T-helper 1 cell treated with Interleukin-12 subunit alpha and Interleukin-12 subunit beta and Interleukin-4 antibody, amounts not matched to agents 30 μg/mL and 1 μg/mL, for 36 hours (primary cell): ENCODE measurements around the gene CRYGB.
"Not testable (repeated sequence)": the region's sequence is repeated elsewhere in the genome, so short reads cannot be mapped to it uniquely, and the experiment has no call there.

Source experiments
- H3K27ac Mint-ChIP-seq: one replicate; pipeline ENCODE4 v1.8.0; 2021; ENCODE audit warnings: mild to moderate bottlenecking, mixed read lengths
- H3K27me3 Mint-ChIP-seq: one replicate; pipeline ENCODE4 v1.8.0; 2021; ENCODE audit warnings: low read depth, mixed read lengths
- H3K36me3 Mint-ChIP-seq: one replicate; pipeline ENCODE4 v1.8.0; 2021; ENCODE audit warnings: low read depth, mixed read lengths
- H3K4me1 Mint-ChIP-seq: one replicate; pipeline ENCODE4 v1.8.0; 2021; ENCODE audit warnings: low read depth, mixed read lengths
- H3K4me3 Mint-ChIP-seq: one replicate; pipeline ENCODE4 v1.8.0; 2021; ENCODE audit warnings: mild to moderate bottlenecking, moderate library complexity, mixed read lengths
- H3K9me3 Mint-ChIP-seq: one replicate; pipeline ENCODE4 v1.8.0; 2021; ENCODE audit warnings: mixed read lengths

CRYGB gene

GRCh38 chr2:208172125-208172524 is 26.2 kb upstream of the CRYGB start:
- H3K27me3 Mint-ChIP-seq: no peaks in the 10 kb centered on the region

GRCh38 chr2:208164951-208165755 is 19.2 kb upstream of the CRYGB start:
- no peaks in the 10 kb centered on the region for H3K27me3 Mint-ChIP-seq
- H3K4me1 Mint-ChIP-seq: no peaks in the 10 kb centered on the region
- H3K9me3 Mint-ChIP-seq: no peaks in the 10 kb centered on the region
- H3K36me3 Mint-ChIP-seq: no peaks in the 10 kb centered on the region
- no peak overlapping the region for H3K27ac Mint-ChIP-seq
- H3K4me3 Mint-ChIP-seq: no peak overlapping the region

More at GRCh38 chr2:208172125-208172524, 26.2 kb upstream of the CRYGB start:
- no peaks in the 10 kb centered on the region for H3K9me3 Mint-ChIP-seq
- H3K27ac Mint-ChIP-seq: no peak overlapping the region
- no peaks in the 10 kb centered on the region for H3K36me3 Mint-ChIP-seq
- H3K4me3 Mint-ChIP-seq: no peak overlapping the region
- no peaks in the 10 kb centered on the region for H3K4me1 Mint-ChIP-seq

- Mint-ChIP-seq H3K27me3 (no peaks in the 10 kb centered on the region), H3K4me3 (no peak within 1 kb of the TSS), H3K9me3 (no peaks in the 10 kb centered on the region), H3K4me1 (no peaks in the 10 kb centered on the region), H3K27ac (no peak within 1 kb of the TSS), H3K36me3 (no peaks in the 10 kb centered on the region)
Measured at GRCh38 chr2:208163489-208163888, 17.5 kb upstream of the CRYGB start, which contains the start of gene CRYGA. TSS of gene CRYGA (minus strand) at chr2:208163589. CDS start at chr2:208163556, 33 bp downstream.

- no peak overlapping the region for H3K27ac Mint-ChIP-seq
- no peak overlapping the region for H3K4me3 Mint-ChIP-seq
- no peaks in the 10 kb centered on the region for H3K9me3 Mint-ChIP-seq
Measured at GRCh38 chr2:208156439-208156838, 10.5 kb upstream of the CRYGB start.

GRCh38 chr2:208153156-208153555 is 7.2 kb upstream of the CRYGB start:
- Mint-ChIP-seq H3K9me3 (no peaks in the 10 kb centered on the region), H3K4me3 (no peak overlapping the region), H3K27me3 (no peaks in the 10 kb centered on the region), H3K4me1 (no peaks in the 10 kb centered on the region), H3K36me3 (no peaks in the 10 kb centered on the region), H3K27ac (no peak overlapping the region)

More at GRCh38 chr2:208156439-208156838, 10.5 kb upstream of the CRYGB start:
- Mint-ChIP-seq H3K27me3 (no peaks in the 10 kb centered on the region), H3K4me1 (no peaks in the 10 kb centered on the region), H3K36me3 (no peaks in the 10 kb centered on the region)

- Mint-ChIP-seq H3K4me3 (no peak overlapping the region), H3K9me3 (no peaks in the 10 kb centered on the region), H3K27me3 (no peaks in the 10 kb centered on the region), H3K27ac (no peak overlapping the region), H3K36me3 (no peaks in the 10 kb centered on the region), H3K4me1 (no peaks in the 10 kb centered on the region)
Measured at GRCh38 chr2:208150956-208151355, 5.0 kb upstream of the CRYGB start.

GRCh38 chr2:208150094-208150493 is 4.1 kb upstream of the CRYGB start:
- Mint-ChIP-seq H3K4me3 (no peak overlapping the region), H3K4me1 (no peaks in the 10 kb centered on the region), H3K9me3 (no peaks in the 10 kb centered on the region), H3K27me3 (no peaks in the 10 kb centered on the region), H3K36me3 (no peaks in the 10 kb centered on the region), H3K27ac (no peak overlapping the region)

GRCh38 chr2:208148803-208149202 is 2.8 kb upstream of the CRYGB start:
- no peak overlapping the region for H3K4me3 Mint-ChIP-seq
- H3K36me3 Mint-ChIP-seq: no peaks in the 10 kb centered on the region
- H3K4me1 Mint-ChIP-seq: no peaks in the 10 kb centered on the region
- no peaks in the 10 kb centered on the region for H3K27me3 Mint-ChIP-seq
- H3K27ac Mint-ChIP-seq: no peak overlapping the region
- H3K9me3 Mint-ChIP-seq: no peaks in the 10 kb centered on the region

- Mint-ChIP-seq H3K27ac (no peak overlapping the region), H3K9me3 (no peaks in the 10 kb centered on the region), H3K27me3 (no peaks in the 10 kb centered on the region), H3K36me3 (no peaks in the 10 kb centered on the region), H3K4me3 (no peak overlapping the region), H3K4me1 (no peaks in the 10 kb centered on the region)
Measured at GRCh38 chr2:208147759-208148158, 1.8 kb upstream of the CRYGB start.

- no peak overlapping the region for H3K27ac Mint-ChIP-seq
- no peaks in the 10 kb centered on the region for H3K9me3 Mint-ChIP-seq
- H3K4me1 Mint-ChIP-seq: no peaks in the 10 kb centered on the region
- no peaks in the 10 kb centered on the region for H3K36me3 Mint-ChIP-seq
- H3K4me3 Mint-ChIP-seq: no peak overlapping the region
- no peaks in the 10 kb centered on the region for H3K27me3 Mint-ChIP-seq
Measured at GRCh38 chr2:208147008-208147407, 1.1 kb upstream of the CRYGB start.

- H3K4me3 Mint-ChIP-seq: no peak overlapping the region
- H3K27ac Mint-ChIP-seq: no peak overlapping the region
- no peaks in the 10 kb centered on the region for H3K4me1 Mint-ChIP-seq
- no peaks in the 10 kb centered on the region for H3K36me3 Mint-ChIP-seq
- no peaks in the 10 kb centered on the region for H3K27me3 Mint-ChIP-seq
- H3K9me3 Mint-ChIP-seq: peaks cover 3% of the 10 kb centered on the region
Measured at GRCh38 chr2:208142925-208143799, 2.8 kb downstream of the CRYGB start.

GRCh38 chr2:208142240-208142924 is 3.6 kb downstream of the CRYGB start:
- Mint-ChIP-seq H3K36me3 (no peaks in the 10 kb centered on the region), H3K4me1 (no peaks in the 10 kb centered on the region), H3K4me3 (no peak overlapping the region), H3K9me3 (peaks cover 7% of the 10 kb centered on the region), H3K27me3 (no peaks in the 10 kb centered on the region), H3K27ac (no peak overlapping the region)

GRCh38 chr2:208139447-208139846 is 6.5 kb downstream of the CRYGB start:
- no peaks in the 10 kb centered on the region for H3K27me3 Mint-ChIP-seq
- no peak overlapping the region for H3K4me3 Mint-ChIP-seq
- peaks cover 9% of the 10 kb centered on the region for H3K4me1 Mint-ChIP-seq
- peaks cover 7% of the 10 kb centered on the region for H3K9me3 Mint-ChIP-seq
- no peaks in the 10 kb centered on the region for H3K36me3 Mint-ChIP-seq
- H3K27ac Mint-ChIP-seq: no peak overlapping the region

- not testable (repeated sequence) for H3K4me1 Mint-ChIP-seq, H3K4me3 Mint-ChIP-seq, H3K27ac Mint-ChIP-seq, H3K36me3 Mint-ChIP-seq, H3K27me3 Mint-ChIP-seq, H3K9me3 Mint-ChIP-seq
Measured at GRCh38 chr2:208138334-208138733, 7.6 kb downstream of the CRYGB start.
